Uterus (tissue), 4 donors: Measurements from ENCODE around the gene NSRP1. TPM values are rescaled to one million over a fixed set of nuclear protein-coding genes. Genes with fewer than 3 reads are reported as not detected.
"Not testable (repeated sequence)": the region's sequence is repeated elsewhere in the genome, so short reads cannot be mapped to it uniquely, and the experiment has no call there.

Source experiments
- DNase-seq, 2 donors: peaks; one replicate each; pipeline ENCODE4 v3.0.0-alpha.2; 2019 to 2020
- H3K27ac ChIP-seq, 2 donors: fragments of 200-600 bp; sonication (generic); 1 replicate in 1 of 2; 2 replicates in 1 of 2; pipeline ENCODE4 v1.5.1; 2016 to 2018
- H3K27me3 ChIP-seq, 2 donors: fragments of 200-600 bp; sonication (generic); one replicate each; pipeline ENCODE4 v1.5.1; 2018 to 2019; ENCODE audit warnings: control low read depth in 1 of 2
- H3K36me3 ChIP-seq, 2 donors: fragments of 200-600 bp; sonication (generic); one replicate each; pipeline ENCODE4 v1.5.1; 2019; ENCODE audit warnings: control low read depth in 1 of 2
- H3K4me1 ChIP-seq, 2 donors: fragments of 200-600 bp; sonication (generic); one replicate each; pipeline ENCODE4 v1.5.1; 2018 to 2019; ENCODE audit warnings: control low read depth in 1 of 2
- H3K4me3 ChIP-seq, 2 donors: fragments of 200-600 bp; sonication (generic); 1 replicate in 1 of 2; 2 replicates in 1 of 2; pipeline ENCODE4 v1.5.1; 2018 to 2019; ENCODE audit warnings: mild to moderate bottlenecking in 1 of 2
- H3K9me3 ChIP-seq, 2 donors: fragments of 200-600 bp; sonication (generic); one replicate each; pipeline ENCODE4 v1.5.1; 2019; ENCODE audit warnings: control low read depth in 1 of 2
- CTCF ChIP-seq, 4 experiments: fragments of 200-600 bp in 2 of 4; fragments of 450-650 bp in 2 of 4; sonication (generic) in 2 of 4; IDR thresholded peaks; one replicate each; pipeline ENCODE4 v1.5.1; 2016 to 2019; ENCODE audit warnings: antibody characterized with exemption in 4 of 4, mild to moderate bottlenecking in 2 of 4, moderate library complexity in 1 of 4
- POLR2A ChIP-seq, 2 donors: fragments of 450-650 bp; IDR thresholded peaks; one replicate each; pipeline ENCODE4 v1.6.1; 2016; ENCODE audit warnings: antibody characterized with exemption in 2 of 2, mild to moderate bottlenecking in 1 of 2, moderate library complexity in 1 of 2
- intact Hi-C: fragments of 100-400 bp; cut with DNase I; formaldehyde crosslinking; loops from one replicate; pipeline ENCODE4 v1.15.1; 2023; ENCODE audit warnings: low total_unique reads
- total RNA-seq, 4 donors: library from RNA; depleted of rRNA in 3 of 4; stranded (reverse); fragments of >200 nt in 3 of 4; gene quantifications; one replicate each; pipeline versions ENCODE4 v1.1.0 to v1.2.4, GENCODE V29; 2014 to 2023
- donor health status: DM: yes; HTN: yes; CAD: no.

The NSRP1 gene
- total RNA-seq, 4 donors from 2014 or later: 8.8 to 53.1 (median 26.8) TPM

GRCh38 chr17:30197416-30197815, 80.8 kb downstream of the NSRP1 start:
- Histone ChIP-seq H3K4me1 (no peaks in the 10 kb centered on the region), H3K4me3 (no peak overlapping the region), H3K27me3 (no peaks in the 10 kb centered on the region), H3K36me3 (no peaks in the 10 kb centered on the region), H3K27ac (no peak overlapping the region), H3K9me3 (no peaks in the 10 kb centered on the region)
- intact Hi-C loops: no loop called here
- TF ChIP-seq CTCF (IDR thresholded peaks at IDR 0.05) (no peak), POLR2A (IDR thresholded peaks at IDR 0.05) (no peak)
- DNase-seq: no peak

DNA sequence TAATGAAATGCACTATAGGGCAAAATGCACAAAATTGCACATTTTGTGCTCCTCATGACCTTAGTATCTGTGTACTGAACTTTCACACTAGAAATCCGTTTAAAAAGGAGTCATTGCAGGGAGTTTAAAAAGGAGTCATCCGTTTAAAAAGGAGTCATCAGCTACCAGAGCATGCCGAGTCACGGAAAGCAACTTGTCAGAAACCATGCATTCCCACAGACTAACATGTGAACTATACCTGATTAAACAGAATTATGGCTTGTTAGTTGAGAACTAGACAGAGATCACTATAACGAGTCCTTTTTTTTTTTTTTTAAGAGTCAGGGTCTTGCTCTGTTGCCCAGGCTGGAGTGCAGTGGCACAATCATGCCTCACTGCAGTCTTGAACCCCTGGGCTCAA, 83.0 kb downstream of the NSRP1 start:
- no peak for TF ChIP-seq POLR2A (IDR thresholded peaks at IDR 0.05)
- TF ChIP-seq CTCF (IDR thresholded peaks at IDR 0.05): no peak
- Histone ChIP-seq H3K27me3 (no peaks in the 10 kb centered on the region), H3K4me1 (no peaks in the 10 kb centered on the region), H3K4me3 (no peak overlapping the region), H3K9me3 (no peaks in the 10 kb centered on the region), H3K27ac (no peak overlapping the region), H3K36me3 (no peaks in the 10 kb centered on the region)
- DNase-seq: no peak
- intact Hi-C loops: no loop called here

DNA sequence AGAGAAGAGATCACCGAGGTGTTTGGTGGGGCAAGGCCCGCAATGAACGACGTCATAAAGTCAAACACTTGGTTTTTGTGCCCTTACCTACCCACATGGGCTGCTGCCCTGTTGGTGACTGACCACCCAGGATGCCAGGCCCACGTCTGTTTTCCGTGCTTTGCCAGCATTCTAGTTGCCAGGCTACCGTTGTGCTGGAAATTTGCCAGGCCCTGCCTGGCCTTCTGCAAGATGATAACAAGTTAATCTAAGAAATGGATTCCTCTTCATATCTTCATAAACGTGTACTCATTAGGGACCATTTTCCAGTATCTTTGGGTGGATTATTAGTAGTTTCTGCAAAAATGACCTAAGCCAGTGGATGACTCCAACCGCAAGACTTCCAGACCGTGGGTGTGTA, 83.5 kb downstream of the NSRP1 start:
- Histone ChIP-seq H3K4me1 (no peaks in the 10 kb centered on the region), H3K4me3 (no peak overlapping the region), H3K36me3 (no peaks in the 10 kb centered on the region), H3K27ac (no peak overlapping the region), H3K9me3 (no peaks in the 10 kb centered on the region), H3K27me3 (no peaks in the 10 kb centered on the region)
- TF ChIP-seq CTCF (IDR thresholded peaks at IDR 0.05) (no peak), POLR2A (IDR thresholded peaks at IDR 0.05) (no peak)
- intact Hi-C loops: no loop called here
- DNase-seq: no peak

DNA sequence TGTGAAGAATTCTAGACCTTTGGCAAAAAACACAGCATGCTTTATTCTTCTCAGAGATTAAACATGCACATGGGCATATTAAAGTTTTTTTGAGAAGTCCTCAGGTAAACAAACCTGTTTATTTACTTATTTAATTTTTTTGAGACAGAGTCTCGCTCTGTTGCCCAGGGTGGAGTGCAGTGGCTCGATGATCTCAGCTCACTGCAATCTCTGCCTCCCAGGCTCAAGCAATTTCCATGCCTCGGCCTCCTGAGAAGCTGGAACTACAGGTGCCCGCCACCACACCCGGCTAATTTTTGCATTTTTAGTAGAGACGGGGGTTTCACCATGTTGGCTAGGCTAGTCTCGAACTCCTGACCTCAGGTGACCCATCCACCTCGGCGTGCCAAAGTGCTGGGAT, 84.0 kb downstream of the NSRP1 start:
- H3K9me3 ChIP-seq, H3K27ac ChIP-seq, H3K4me1 ChIP-seq, H3K27me3 ChIP-seq, H3K4me3 ChIP-seq, H3K36me3 ChIP-seq, DNase-seq, intact Hi-C loops: not testable (repeated sequence)

DNA sequence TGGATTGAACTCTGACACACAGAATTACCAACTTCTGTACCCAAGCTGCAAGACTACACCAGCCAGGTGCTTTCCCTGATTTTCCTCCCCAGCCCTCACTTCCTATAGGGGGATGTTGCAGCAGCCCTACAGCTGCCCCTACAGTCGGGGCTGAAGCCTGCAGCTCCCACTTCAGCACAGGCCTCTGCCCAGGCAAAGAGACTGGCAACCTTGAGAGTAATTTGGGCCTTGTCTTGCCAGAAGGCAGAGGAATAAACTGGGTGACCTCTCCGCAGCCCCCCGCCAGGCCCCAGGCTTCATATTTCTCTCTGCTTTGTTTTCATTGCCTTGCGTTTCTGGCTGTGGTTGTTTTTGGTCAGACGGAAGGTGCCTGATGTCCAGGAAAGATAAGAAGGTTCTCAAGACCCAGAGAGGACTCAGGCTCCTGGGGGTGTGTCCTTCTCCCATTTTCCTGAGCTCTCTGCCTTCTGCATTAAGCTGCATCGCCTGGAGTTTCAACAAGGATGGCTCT, 86.9 kb downstream of the NSRP1 start:
- no peak for TF ChIP-seq POLR2A (IDR thresholded peaks at IDR 0.05)
- no peak for TF ChIP-seq CTCF (IDR thresholded peaks at IDR 0.05)
- intact Hi-C loops: no loop called here

DNA sequence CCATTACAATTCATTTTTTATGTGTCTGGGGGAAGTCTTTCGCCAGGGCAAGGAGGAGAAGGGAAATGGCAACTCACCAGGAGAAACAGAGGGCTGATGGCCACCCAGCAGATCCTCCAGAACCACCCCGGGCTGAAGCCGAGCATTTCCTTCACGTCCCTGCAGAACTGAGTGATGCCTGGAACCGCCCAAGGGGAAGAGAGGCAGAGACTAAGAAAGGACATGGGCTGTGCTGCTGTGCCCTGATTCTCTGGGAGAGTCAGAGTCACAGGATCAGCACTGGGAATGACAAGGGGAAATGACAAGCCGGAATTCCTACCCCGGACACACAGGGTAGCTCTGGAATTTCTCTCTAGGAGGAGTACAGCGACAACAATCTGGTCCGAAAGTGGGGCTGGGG, 91.0 kb downstream of the NSRP1 start:
- Histone ChIP-seq H3K9me3 (no peaks in the 10 kb centered on the region), H3K27me3 (no peaks in the 10 kb centered on the region), H3K4me1 (no peaks in the 10 kb centered on the region), H3K4me3 (no peak overlapping the region), H3K36me3 (no peaks in the 10 kb centered on the region), H3K27ac (no peak overlapping the region)
- intact Hi-C loops: no loop called here
- no peak for TF ChIP-seq CTCF (IDR thresholded peaks at IDR 0.05)
- TF ChIP-seq POLR2A (IDR thresholded peaks at IDR 0.05): no peak
- no peak for DNase-seq

More for the DNA sequence above, 86.9 kb downstream of the NSRP1 start:
- no peaks in the 10 kb centered on the region for H3K9me3 ChIP-seq
- DNase-seq: no peak
- H3K4me3 ChIP-seq: no peak overlapping the region
- no peak overlapping the region for H3K27ac ChIP-seq
- H3K27me3 ChIP-seq: no peaks in the 10 kb centered on the region
- H3K36me3 ChIP-seq: no peaks in the 10 kb centered on the region
- H3K4me1 ChIP-seq: no peaks in the 10 kb centered on the region
